OCI-LY1 (cell line): ENCODE data around the gene TCP11.

Source experiments
- EZH2 ChIP-seq: fragments of 200-600 bp; sonication (generic), shearing (Covaris generic); IDR thresholded peaks from 2 replicates; pipeline ENCODE4 v1.8.0; 2017; ENCODE audit warnings: borderline replicate concordance, mixed run types, mild to moderate bottlenecking, antibody characterized with exemption, low read length, moderate library complexity, mixed read lengths
- TF ChIP-seq, protein P1 (sequence below): fragments of 200-600 bp; sonication (generic), shearing (Covaris generic); IDR thresholded peaks from 2 replicates; pipeline ENCODE4 v1.5.1; 2017; ENCODE audit warnings: mild to moderate bottlenecking, antibody characterized with exemption, low read length, moderate library complexity, mixed read lengths

DNA sequence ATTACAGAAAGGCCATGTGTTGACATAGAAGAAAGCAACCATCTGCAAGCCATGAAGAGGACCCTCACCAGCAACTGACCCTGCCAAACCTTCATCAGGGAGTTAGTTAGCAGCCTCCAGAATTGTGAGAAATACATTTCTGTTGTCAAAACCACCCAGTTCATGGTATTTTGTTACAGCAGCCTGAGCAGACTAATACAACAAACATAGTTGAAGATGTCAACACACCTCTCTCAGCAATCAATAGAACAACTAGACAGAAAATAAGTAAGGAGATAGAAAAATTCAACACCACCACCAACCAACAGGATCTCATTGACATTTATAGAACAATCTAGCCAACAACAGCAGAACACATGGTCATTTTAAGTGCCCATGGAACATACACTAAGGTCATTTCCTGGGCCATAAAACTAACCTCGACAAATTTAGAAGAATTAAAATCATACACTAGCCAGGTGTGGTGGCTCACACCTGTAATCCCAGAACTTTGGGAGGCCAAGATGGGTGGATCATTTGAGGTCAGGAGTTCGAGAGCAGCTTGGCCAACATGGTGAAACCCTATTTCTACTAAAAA, 32.7 kb downstream of the TCP11 start:
- TF ChIP-seq, protein P1, sequence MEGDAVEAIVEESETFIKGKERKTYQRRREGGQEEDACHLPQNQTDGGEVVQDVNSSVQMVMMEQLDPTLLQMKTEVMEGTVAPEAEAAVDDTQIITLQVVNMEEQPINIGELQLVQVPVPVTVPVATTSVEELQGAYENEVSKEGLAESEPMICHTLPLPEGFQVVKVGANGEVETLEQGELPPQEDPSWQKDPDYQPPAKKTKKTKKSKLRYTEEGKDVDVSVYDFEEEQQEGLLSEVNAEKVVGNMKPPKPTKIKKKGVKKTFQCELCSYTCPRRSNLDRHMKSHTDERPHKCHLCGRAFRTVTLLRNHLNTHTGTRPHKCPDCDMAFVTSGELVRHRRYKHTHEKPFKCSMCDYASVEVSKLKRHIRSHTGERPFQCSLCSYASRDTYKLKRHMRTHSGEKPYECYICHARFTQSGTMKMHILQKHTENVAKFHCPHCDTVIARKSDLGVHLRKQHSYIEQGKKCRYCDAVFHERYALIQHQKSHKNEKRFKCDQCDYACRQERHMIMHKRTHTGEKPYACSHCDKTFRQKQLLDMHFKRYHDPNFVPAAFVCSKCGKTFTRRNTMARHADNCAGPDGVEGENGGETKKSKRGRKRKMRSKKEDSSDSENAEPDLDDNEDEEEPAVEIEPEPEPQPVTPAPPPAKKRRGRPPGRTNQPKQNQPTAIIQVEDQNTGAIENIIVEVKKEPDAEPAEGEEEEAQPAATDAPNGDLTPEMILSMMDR = no peak
- TF ChIP-seq EZH2 = no peak
